NCI-H2227 (cell line): ENCODE data around the gene WDFY4.

ENCODE experiments used
- DNase-seq: peaks from one replicate; lab custom pipeline; 2025; ENCODE audit not compliant: unreplicated experiment; lab: John Stamatoyannopoulos, UW

Gene WDFY4

DNA sequence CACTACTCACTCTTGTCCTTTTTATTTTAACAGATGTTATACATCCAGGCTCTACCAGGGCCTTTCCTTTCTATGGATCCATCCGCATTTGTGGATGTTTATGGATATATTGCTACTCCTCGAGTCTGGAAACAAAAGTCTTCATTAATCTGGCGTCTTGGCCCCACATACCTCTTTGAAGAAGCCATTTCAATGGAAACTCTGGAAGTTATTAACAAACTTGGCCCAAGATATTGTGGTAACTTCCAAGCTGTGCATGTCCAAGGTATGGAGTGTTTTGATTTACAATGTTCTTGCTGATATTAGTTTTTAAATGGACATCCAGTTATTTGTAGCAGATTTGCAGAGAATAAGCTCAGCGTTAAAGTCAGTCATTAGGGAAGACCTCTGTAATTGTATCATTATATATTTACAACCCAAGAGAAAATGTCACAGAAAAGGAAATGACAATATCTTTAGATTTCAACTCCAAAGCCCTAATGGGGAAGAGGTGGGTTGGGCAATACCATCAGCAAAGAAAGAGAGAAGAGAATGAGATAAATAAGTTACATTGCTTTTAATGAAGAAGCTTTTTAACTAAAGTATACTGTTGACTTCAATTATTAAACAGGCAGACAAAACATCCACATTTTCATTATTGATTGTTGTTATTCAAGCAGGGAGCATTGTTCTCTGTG lies 102.1 kb downstream of the WDFY4 start:
- DNase-seq, result no peak

GRCh38 chr10:48788554-48788953 lies 103.9 kb downstream of the WDFY4 start:
- no peak for DNase-seq

GRCh38 chr10:48789486-48790456 lies 105.1 kb downstream of the WDFY4 start:
- DNase-seq, result no peak

DNA sequence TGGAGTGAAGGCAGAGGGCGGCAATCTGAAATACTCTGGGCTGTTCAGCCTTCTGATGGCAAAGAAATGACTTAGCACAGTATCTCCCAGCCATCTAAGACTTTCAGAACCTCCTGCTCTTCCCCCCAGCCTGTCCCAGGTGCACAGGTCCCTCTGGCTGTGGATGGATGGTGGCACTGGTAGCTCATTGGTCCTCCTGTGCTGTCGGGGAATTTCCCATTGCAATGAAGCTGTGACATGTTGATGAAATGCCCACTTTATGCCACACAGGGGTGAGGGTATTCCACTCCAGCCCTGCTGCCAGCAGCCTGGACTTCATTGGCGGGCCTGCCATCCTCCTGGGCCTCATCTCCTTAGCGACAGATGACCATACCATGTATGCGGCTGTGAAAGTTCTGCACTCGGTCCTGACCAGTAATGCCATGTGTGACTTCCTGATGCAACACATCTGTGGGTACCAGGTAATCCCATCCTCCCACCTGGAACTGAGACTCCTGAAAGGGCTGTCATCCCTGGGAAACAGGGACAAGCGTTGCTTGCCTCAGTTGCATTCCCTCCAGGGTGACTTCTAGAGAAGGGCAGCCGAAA lies 105.9 kb downstream of the WDFY4 start:
- no peak for DNase-seq

- no peak for DNase-seq
These were observed 106.7 kb downstream of the WDFY4 start for GRCh38 chr10:48791267-48791928.

DNA sequence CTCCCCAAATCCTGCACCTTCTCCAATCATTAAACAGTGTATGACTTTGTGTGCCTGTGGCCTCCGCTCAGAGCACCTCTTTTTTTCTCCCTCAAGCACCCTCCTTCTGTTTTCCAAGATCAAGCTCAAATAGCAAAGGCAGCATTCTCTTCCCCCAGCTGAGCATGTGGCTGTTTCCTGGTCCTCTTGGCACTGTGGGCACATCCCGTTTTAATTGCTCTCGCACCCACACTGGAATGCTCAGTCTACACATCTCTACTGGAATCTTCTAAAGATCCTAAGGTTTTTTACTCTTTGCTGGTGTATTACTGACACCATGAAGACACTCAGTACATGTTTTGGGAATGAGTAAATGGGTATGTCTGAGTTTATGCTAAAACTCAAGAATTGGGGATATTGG lies 107.4 kb downstream of the WDFY4 start:
- no peak for DNase-seq

- no peak for DNase-seq
These were observed 108.0 kb downstream of the WDFY4 start for GRCh38 chr10:48792687-48793096.

DNA sequence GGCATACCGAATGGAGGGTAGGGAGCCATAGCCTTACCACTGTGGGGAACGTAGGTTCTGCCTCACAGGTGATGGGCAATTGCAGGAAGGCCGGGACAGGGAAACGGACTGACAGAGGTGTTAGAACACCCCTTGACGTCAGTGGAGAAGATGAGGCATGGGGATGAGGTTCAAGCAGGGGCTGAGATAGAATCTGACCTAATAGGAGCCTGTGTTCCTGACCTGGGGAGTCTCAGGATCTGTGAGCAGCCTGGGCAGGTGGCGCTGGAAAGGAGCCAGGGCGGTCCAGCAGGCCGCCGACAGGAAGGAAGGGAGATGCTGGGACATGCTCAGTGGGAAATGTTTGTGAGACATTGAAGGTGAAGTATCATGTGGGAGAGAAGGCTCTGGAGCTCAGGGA lies 109.4 kb downstream of the WDFY4 start:
- DNase-seq, result no peak

DNA sequence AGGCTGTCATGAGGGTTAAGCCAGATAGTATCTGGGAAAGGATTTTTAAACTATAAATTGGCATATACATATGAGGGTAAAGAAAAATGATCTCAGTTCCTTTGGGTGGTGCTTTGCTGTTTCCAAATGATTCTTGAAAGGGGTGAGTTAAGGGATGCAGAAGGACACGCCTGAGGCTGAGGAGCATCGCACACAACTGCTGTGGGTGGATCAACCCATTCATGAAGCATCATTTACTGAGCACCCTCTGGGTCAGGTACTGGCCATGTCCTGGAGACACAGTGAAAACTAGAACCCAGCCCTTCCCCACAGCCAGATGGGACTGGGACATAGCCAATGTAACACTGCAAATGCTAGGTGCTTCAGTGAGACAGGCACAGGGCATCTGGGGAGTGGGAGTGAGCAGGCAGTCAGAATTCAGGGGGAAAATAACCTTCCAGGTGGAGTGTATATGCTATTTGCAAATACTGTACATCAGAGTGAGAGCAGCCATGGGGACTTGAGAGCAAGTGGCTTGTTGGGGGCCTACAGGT lies 112.1 kb downstream of the WDFY4 start:
- no peak for DNase-seq

DNA sequence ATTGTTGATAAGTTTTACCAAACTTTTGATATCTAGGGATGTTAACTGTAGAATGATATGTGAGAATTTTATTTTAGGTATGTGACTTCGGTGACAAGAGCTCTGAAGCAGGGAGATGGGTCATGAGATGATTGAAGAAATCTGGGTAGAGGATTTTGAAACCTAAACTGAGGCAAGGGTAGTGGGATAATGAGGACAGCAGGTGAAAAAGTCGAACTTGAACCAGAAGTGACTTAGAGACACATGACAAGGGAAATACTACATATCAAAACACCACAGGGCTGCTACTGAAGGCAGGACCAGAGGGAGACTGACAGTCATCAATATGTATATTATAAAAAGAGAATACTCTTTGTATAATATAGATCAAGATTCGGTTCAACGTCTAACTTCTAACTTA lies 113.2 kb downstream of the WDFY4 start:
- no peak for DNase-seq

GRCh38 chr10:48798481-48799254 lies 114.0 kb downstream of the WDFY4 start:
- DNase-seq, result no peak

DNA sequence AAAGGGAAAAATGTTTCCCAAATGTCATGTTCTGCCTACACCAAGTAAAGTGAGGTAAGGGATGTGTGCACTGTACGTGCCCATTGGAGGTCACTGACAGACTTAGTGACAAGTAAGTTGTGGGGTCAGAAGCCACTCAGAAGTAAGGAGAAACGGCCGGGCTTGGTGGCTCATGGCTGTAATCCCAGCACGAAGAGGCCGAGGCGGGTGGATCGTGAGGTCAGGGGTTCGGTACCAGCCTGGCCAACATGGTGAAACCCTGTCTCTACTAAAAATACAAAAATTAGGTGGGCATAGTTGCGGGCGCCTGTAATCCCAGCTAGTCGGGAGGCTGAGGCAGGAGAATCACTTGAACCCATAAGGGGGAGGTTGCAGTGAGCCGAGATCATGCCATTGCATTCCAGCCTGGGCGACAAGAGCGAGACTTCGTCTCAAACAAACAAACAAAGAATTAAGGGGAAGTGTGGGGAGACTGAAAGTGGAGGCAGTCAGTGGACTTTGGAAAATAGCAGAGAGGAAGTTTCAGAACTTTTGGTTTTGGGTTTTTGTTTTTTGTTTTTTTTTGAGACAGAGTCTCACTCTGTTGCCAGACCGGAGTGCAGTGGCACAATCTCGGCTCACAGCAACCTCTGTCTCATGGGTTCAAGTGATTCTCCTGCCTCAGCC lies 114.8 kb downstream of the WDFY4 start:
- DNase-seq, result no peak

DNA sequence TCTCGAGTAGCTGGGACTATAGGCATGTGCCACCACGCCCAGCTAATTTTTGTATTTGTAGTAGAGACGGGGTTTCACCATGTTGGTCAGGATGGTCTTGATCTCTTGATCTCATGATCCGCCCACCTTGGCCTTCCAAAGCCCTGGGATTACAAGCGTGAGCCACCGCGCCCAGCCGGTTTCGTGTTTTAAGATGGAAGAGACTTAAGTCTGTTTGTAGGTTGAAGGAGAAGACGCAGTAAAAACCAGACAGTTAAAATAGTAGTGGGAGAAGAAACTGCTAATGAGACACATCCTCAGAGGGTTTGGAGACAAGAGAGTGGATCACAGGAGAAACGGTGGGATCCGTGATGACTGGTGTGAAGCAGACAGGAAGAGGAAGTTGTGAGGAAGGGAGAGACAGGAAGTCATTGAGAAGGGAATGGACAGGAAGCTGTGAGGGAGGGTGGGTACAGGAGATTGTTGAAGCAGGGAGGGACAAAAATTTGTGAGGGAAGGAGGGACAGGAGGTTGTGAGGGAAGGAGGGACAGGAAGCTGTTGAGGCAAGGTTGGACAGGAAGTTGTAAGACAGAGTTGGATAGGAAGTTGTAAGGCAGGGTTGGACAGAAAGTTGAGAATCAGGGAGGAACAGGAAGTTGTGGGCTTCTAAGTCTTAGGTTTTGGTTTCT lies 115.5 kb downstream of the WDFY4 start:
- no peak for DNase-seq

DNA sequence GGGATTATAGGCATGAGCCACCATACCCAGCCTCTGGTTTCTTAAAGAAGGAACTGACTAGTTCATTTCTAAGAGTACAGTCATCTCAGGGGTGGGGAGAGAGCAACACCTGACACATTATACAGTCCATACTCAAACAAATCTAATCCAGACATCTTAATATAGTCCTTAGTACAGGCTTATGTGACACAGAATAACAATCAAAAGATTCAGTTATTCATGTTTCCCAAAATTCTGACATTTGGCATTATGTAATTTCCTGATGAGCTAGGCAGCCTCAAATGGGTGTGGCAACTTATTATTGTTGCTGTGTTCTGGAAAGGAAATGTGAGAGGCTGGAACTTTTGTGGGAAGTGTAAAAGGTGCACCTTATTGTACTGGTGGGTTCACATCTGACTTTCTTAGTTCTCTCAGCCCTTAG lies 116.3 kb downstream of the WDFY4 start:
- DNase-seq, result no peak

DNA sequence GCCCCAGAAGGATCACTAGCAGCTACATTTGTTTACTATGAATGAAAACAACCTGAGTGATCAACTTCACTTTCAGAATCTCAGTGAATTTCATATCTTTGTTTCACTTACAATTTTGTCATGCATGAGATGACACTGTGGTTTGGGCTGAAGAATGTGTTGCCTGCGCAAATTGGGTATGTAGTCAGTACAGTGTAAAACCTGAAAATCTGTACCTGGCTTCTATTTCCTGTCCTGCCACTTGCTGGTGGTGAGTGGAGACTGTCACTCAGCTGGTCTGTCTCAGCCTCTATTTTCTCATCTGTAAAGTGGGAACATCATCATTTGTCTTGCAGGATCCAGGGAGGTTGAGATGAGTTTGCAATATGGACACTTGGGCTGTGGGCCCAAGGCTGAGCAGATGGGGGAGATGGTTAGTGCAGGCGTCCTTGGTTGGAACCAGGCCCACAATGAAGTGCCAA lies 118.0 kb downstream of the WDFY4 start:
- no peak for DNase-seq

DNA sequence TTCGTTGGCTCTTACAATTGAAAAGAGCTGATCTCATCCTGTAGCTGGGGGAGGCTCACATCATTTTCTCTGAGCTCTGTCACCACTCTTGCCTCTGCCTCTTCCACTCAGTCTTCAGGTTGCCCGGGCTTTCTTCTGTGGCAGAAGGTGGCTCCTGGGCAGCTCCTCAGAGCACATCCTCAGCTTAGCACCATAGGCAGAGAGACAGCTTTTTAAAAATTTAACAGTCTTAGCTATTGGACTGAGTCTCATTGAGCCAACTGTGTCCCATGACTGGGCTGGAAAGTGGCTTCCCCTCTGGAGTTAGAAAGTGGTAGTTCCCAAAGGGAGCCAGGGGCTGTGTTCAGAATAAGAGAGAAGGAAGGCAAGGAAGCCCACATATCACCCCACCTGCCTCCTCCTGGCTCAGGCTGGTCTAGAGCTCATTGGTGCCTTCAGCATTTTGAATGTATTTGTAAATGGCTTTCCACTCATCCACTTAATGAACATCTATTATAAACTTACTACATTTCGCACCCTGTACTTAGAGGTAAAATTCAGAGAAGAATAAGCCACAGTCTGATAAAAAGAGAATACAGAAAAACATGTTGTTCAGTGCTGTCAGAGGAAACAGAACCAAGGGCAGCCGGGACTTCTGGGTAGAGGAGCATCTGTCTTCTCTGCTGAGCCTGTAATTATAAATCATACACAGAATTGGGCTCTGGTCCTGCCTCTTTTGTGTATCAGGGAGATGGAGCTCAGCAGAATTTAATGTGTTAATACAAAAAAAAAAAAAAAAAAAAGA lies 119.3 kb downstream of the WDFY4 start:
- no peak for DNase-seq

GRCh38 chr10:48804740-48805182 lies 120.1 kb downstream of the WDFY4 start:
- peak; percentile 2 for DNase-seq

GRCh38 chr10:48805411-48805810 lies 120.7 kb downstream of the WDFY4 start:
- DNase-seq, result no peak
